Calu3 (cell line): ENCODE measurements around the gene CCR6. TPM values are rescaled to one million over a fixed set of nuclear protein-coding genes. Genes with fewer than 3 reads are reported as not detected.

Experiments
- BruUV-seq: library from RNA; stranded (reverse); fragments of 400-500 nt; replicated peaks from 2 replicates; lab custom pipeline; 2021; lab: Mats Ljungman, UMichigan
- CTCF ChIA-PET: fragments of 300-600 bp; sonication (Branson Sonifier 250); formaldehyde crosslinking; loops from one replicate; lab custom pipeline; 2022; ENCODE audit warnings: antibody characterized with exemption; lab: Charles Lee
- DNase-seq: peaks from one replicate; pipeline ENCODE4 v3.0.0; 2022
- H3K27ac Mint-ChIP-seq: one replicate; pipeline ENCODE4 v1.8.0; 2022; ENCODE audit warnings: mixed read lengths; ENCODE audit not compliant: unreplicated experiment
- H3K27me3 Mint-ChIP-seq: one replicate; pipeline ENCODE4 v1.8.0; 2022; ENCODE audit warnings: mixed read lengths; ENCODE audit not compliant: unreplicated experiment
- H3K36me3 Mint-ChIP-seq: one replicate; pipeline ENCODE4 v1.8.0; 2022; ENCODE audit warnings: mild to moderate bottlenecking, moderate library complexity, mixed read lengths; ENCODE audit not compliant: insufficient read depth, unreplicated experiment
- H3K4me1 Mint-ChIP-seq: one replicate; pipeline ENCODE4 v1.8.0; 2022; ENCODE audit warnings: mild to moderate bottlenecking, low read depth, mixed read lengths; ENCODE audit not compliant: unreplicated experiment
- H3K4me3 Mint-ChIP-seq: one replicate; pipeline ENCODE4 v1.8.0; 2022; ENCODE audit warnings: mild to moderate bottlenecking, low read depth, moderate library complexity, mixed read lengths; ENCODE audit not compliant: unreplicated experiment
- H3K9me3 Mint-ChIP-seq: one replicate; pipeline ENCODE4 v1.8.0; 2022; ENCODE audit warnings: low read depth, mixed read lengths; ENCODE audit not compliant: unreplicated experiment
- intact Hi-C: fragments of 100-400 bp; cut with micrococcal nuclease; formaldehyde crosslinking; loops from one replicate; pipeline ENCODE4 v1.10.0; 2022; ENCODE audit not compliant: unreplicated experiment
- total RNA-seq: library from RNA; stranded (reverse); gene quantifications from 2 replicates; pipeline ENCODE4 v1.2.3, GENCODE V29; 2022
- TF ChIP-seq, protein P1 (sequence below): fragments of 200-600 bp; IDR thresholded peaks from one replicate; pipeline ENCODE4 v1.8.0; 2022; ENCODE audit warnings: antibody characterized with exemption; ENCODE audit not compliant: unreplicated experiment

The CCR6 gene
- total RNA-seq, 1 experiment from 2014 or later: not detected

DNA sequence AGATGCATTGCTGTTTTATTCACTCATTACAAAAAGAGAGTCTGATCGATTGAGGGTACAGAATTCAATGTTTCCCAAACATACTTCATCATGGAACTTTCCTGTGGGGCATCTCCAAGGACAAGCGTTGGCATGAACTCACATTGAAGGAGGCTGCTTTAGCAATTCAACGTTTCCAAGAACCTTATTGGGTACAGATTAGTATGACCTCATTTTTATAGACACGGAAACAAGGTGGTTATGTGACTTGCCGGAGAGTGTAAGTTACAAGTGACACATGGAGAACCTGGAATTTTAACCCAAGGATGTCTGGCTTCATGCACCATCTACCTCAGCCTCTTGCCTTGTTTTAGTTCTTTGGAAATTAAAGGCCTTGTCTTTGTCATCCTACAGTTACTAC is 26.1 kb downstream of the CCR6 start:
- CTCF ChIA-PET: no interaction called here
- H3K27ac Mint-ChIP-seq: no peak overlapping the region
- no peaks in the 10 kb centered on the region for H3K4me1 Mint-ChIP-seq
- peaks cover 3% of the 10 kb centered on the region for H3K9me3 Mint-ChIP-seq
- no peak overlapping the region for H3K4me3 Mint-ChIP-seq
- no TSS peak for BruUV-seq
- DNase-seq: no peak
- TF ChIP-seq, protein P1, sequence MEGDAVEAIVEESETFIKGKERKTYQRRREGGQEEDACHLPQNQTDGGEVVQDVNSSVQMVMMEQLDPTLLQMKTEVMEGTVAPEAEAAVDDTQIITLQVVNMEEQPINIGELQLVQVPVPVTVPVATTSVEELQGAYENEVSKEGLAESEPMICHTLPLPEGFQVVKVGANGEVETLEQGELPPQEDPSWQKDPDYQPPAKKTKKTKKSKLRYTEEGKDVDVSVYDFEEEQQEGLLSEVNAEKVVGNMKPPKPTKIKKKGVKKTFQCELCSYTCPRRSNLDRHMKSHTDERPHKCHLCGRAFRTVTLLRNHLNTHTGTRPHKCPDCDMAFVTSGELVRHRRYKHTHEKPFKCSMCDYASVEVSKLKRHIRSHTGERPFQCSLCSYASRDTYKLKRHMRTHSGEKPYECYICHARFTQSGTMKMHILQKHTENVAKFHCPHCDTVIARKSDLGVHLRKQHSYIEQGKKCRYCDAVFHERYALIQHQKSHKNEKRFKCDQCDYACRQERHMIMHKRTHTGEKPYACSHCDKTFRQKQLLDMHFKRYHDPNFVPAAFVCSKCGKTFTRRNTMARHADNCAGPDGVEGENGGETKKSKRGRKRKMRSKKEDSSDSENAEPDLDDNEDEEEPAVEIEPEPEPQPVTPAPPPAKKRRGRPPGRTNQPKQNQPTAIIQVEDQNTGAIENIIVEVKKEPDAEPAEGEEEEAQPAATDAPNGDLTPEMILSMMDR: no peak
- no peaks in the 10 kb centered on the region for H3K36me3 Mint-ChIP-seq
- intact Hi-C loops: no loop called here
- peaks cover 85% of the 10 kb centered on the region for H3K27me3 Mint-ChIP-seq

DNA sequence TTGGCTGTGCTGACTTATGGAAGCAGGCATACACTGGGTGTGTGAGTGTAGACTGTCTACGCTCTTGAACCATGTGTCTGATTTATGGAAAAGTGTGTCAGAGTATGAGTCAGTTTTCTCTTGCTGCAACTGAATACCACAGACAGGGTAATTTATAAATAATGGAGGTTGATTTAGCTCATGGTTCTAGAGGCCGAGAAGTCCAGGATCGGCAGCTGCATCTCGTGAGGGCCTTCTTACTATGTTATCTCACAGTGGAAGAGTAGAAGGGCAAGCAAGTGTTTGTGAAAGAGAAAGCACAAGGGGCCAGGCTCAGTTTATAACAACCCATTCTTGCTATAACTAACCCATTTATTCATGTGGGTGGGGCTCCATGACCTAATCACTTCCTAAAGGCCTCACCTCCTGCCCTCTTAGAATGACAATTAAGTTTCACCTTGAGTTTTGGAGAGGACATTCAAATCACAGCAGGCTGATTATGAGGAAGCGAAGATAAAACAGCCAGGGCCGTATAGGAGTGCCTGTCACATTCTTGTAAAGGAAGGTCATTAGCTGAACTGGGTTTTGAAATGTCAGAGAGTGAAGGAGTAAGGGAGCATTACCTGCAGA is 28.1 kb downstream of the CCR6 start:
- Mint-ChIP-seq H3K27me3 (peaks cover 85% of the 10 kb centered on the region), H3K4me3 (no peak overlapping the region), H3K36me3 (no peaks in the 10 kb centered on the region), H3K9me3 (no peaks in the 10 kb centered on the region), H3K4me1 (no peaks in the 10 kb centered on the region), H3K27ac (no peak overlapping the region)
- CTCF ChIA-PET: no interaction called here
- intact Hi-C loops: no loop called here
- TF ChIP-seq, protein P1: no peak
- no TSS peak for BruUV-seq
- DNase-seq: no peak

DNA sequence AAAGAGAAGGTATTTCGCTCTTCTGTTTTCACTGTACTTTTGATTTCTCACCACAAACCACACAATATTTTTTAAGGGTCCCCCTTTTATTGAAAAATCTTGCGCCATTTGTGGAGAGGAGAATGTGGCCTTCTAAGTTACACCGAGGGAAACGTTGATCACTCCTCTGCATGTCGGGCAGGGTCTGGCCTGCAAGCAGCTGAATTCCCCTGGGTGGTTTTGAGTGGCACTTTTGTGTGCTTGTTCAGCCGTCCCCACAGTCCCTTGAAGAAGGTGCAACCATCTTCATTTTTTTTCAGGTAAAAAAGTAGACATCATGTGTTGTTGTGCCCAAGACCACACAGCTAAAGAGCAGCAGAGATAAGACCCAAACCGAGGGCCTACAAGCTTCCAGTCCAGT is 28.8 kb downstream of the CCR6 start:
- no peaks in the 10 kb centered on the region for H3K36me3 Mint-ChIP-seq
- no peak overlapping the region for H3K4me3 Mint-ChIP-seq
- H3K4me1 Mint-ChIP-seq: no peaks in the 10 kb centered on the region
- peaks cover 85% of the 10 kb centered on the region for H3K27me3 Mint-ChIP-seq
- DNase-seq: no peak
- TF ChIP-seq, protein P1: no peak
- intact Hi-C loops: no loop called here
- no peaks in the 10 kb centered on the region for H3K9me3 Mint-ChIP-seq
- CTCF ChIA-PET: no interaction called here
- no peak overlapping the region for H3K27ac Mint-ChIP-seq
- no TSS peak for BruUV-seq

DNA sequence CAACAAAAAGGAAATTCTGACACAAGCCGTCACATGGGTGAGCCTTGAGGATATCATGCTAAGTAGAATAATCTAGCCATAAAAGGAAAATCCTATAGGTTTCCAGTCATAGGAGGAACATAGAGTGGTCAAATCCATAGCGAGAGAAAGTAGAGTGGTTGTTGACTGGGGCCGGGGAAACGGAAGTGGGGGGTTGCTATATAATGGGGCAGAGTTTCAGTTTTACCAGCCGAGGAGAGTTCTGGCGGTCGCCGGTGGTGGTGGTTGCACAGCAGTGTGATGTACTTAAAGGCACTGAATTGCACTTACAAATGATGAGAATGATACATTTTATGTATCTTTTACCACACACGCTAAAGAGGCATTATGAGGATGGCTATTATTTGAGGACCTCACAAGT is 30.0 kb downstream of the CCR6 start:
- no TSS peak for BruUV-seq
- no peaks in the 10 kb centered on the region for H3K36me3 Mint-ChIP-seq
- H3K4me1 Mint-ChIP-seq: no peaks in the 10 kb centered on the region
- H3K4me3 Mint-ChIP-seq: no peak overlapping the region
- TF ChIP-seq, protein P1: no peak
- CTCF ChIA-PET: interaction anchor here (0.5 to 0.9 kb wide), 2 partner anchors 58 to 378 kb away, joined by 3 to 4 read pairs; no protein-coding TSS in a partner anchor
- H3K27me3 Mint-ChIP-seq: peaks cover 84% of the 10 kb centered on the region
- H3K27ac Mint-ChIP-seq: no peak overlapping the region
- DNase-seq: no peak
- intact Hi-C loops: no loop called here
- H3K9me3 Mint-ChIP-seq: no peaks in the 10 kb centered on the region
